Erythroblast (primary cell): Measurements from ENCODE around the gene ADIPOR2.

Experiments used
- GATA1 ChIP-seq: IDR thresholded peaks from 2 replicates; pipeline ENCODE4 v1.6.1; 2011; ENCODE audit warnings: low read depth, mild to moderate bottlenecking, control low read depth, low read length, moderate library complexity
- POLR2A ChIP-seq: IDR thresholded peaks from 2 replicates; pipeline ENCODE4 v1.6.1; 2011; ENCODE audit warnings: mild to moderate bottlenecking, low read length

DNA sequence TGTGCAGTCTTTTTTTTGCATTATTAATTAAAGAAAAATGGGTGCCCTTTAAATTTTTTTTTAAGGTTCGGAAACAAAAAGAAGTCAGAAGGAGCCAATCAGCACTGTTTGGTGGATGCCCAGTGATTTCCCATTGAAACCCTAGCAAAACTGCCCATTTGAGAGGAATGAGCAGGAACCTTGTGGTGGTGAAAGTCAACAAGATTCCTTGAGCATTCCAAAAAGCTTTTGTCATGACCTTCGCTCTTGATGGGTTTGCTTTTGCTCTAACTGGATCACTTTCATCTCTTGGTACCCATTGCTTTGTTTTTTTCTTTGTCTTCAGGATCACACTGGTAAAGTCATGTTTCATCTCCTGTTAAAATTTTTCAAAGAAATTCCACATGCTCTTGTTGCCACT, 54.1 kb downstream of the ADIPOR2 start:
- TF ChIP-seq POLR2A = no peak
- TF ChIP-seq GATA1 = no peak
